Measurements from ENCODE around the gene SLC13A3.

SLC13A3 gene

DNA sequence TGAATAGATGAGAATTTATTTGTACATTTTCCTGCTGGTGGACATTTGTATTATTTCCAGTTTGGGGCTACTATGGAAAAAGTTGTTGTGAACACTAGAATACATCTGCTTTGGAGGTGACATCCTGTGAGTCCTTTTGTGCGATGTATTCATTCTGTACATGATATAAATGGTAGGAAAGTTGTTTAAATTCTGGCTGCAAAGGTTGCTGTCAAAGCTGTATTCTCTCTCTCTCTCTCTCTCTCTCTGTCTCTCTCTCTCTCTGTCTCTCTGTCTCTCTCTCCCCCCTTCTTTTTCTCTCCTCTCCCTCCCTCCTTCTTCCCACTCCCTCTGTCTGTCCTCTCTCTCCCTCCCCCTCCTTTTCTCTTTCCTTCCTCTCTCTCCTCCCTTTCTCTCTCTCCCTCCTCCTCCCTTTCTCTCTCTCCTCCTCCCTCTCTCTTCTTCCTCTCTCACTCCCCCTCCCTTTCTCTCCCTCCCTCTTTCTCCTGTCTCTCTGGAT, 25.3 kb downstream of the SLC13A3 start:
- Histone ChIP-seq H3K27ac (ENCODE audit: insufficient read depth, low read length, poor library complexity, severe bottlenecking) (no peak overlapping the region), H3K4me3 (ENCODE audit: insufficient read depth, low read depth, low read length, poor library complexity, severe bottlenecking) (no peak overlapping the region), H3K27me3 (replicated peaks; ENCODE audit: control insufficient read depth, insufficient read depth, low read length, poor library complexity, severe bottlenecking) (no peaks in the 10 kb centered on the region), H3K36me3 (ENCODE audit: control insufficient read depth, insufficient read depth, low read length) (no peaks in the 10 kb centered on the region), H3K9me3 (ENCODE audit: control insufficient read depth, low read length) (peaks cover 10% of the 10 kb centered on the region), H3K4me1 (ENCODE audit: control insufficient read depth, insufficient read depth, low read length, poor library complexity, severe bottlenecking) (no peaks in the 10 kb centered on the region)
- DNase-seq = no peak

DNA sequence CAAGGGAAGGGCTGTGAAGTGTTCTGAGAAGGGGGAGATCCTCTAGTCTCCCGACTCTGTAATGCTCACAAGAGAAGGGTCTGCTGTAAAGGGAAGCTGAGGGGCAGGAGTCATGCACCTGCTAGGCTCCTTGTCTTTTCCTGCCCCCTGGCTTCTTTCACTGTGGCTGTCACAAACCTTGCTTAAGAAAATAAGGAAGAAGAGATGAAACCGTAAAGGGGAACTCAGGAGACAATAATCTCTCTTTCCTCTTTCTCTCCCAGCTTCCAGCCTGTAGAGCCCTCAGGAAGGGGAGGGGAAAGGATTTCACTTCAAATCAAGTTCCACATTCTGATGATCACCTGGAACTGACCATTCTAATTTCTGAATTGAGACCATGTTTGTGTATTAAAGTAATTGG, 26.3 kb downstream of the SLC13A3 start:
- Histone ChIP-seq H3K4me3 (ENCODE audit: insufficient read depth, low read depth, low read length, poor library complexity, severe bottlenecking) (no peak overlapping the region), H3K9me3 (ENCODE audit: control insufficient read depth, low read length) (peaks cover 10% of the 10 kb centered on the region)

DNA sequence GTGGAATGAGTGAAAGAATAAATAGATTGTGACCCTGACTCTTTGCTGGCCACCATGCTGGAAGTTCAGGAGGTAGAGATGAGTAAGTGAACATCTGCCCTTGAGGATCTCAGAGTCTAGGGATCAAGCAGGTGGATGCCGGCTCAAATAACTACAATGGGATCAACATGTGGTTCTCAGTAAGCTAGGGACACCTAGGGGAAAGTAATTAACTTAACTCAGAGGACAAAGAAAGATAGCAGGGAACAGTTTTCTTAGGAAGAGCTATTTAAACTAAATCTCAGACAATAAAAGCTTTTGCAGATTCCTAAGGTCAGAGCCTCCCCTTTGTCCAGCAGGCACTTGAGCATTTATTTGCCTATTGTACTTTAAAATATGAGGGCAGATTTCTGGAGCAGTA, 29.1 kb downstream of the SLC13A3 start:
- no peak for DNase-seq
- peaks cover 10% of the 10 kb centered on the region for H3K9me3 ChIP-seq (ENCODE audit: control insufficient read depth, low read length)

More for the DNA sequence above, 26.3 kb downstream of the SLC13A3 start:
- H3K4me1 ChIP-seq (ENCODE audit: control insufficient read depth, insufficient read depth, low read length, poor library complexity, severe bottlenecking) = no peaks in the 10 kb centered on the region
- no peak overlapping the region for H3K27ac ChIP-seq (ENCODE audit: insufficient read depth, low read length, poor library complexity, severe bottlenecking)
- DNase-seq = no peak
- H3K27me3 ChIP-seq (replicated peaks; ENCODE audit: control insufficient read depth, insufficient read depth, low read length, poor library complexity, severe bottlenecking) = no peaks in the 10 kb centered on the region
- H3K36me3 ChIP-seq (ENCODE audit: control insufficient read depth, insufficient read depth, low read length) = no peaks in the 10 kb centered on the region

DNA sequence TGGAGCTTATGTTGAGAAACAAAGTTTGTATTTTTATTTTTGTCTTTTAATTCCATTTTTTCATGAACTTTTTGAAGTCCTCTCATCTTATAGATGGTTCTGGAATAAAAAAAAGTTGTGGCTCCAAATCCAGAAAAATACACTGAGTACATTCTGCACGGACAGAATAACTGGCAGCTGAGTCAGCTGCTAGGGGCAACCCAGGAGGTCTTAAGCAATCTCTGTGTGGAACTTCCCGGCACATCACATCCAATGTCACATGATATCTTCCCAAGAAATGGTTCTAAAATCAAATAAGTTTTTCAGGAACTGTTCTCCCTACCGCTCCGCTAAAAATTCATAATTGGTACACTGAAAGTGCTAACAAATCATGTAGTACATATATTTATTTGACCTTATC, 29.8 kb downstream of the SLC13A3 start:
- Histone ChIP-seq H3K4me3 (ENCODE audit: insufficient read depth, low read depth, low read length, poor library complexity, severe bottlenecking) (no peak overlapping the region), H3K4me1 (ENCODE audit: control insufficient read depth, insufficient read depth, low read length, poor library complexity, severe bottlenecking) (no peaks in the 10 kb centered on the region), H3K36me3 (ENCODE audit: control insufficient read depth, insufficient read depth, low read length) (no peaks in the 10 kb centered on the region), H3K27ac (ENCODE audit: insufficient read depth, low read length, poor library complexity, severe bottlenecking) (no peak overlapping the region), H3K27me3 (replicated peaks; ENCODE audit: control insufficient read depth, insufficient read depth, low read length, poor library complexity, severe bottlenecking) (no peaks in the 10 kb centered on the region), H3K9me3 (ENCODE audit: control insufficient read depth, low read length) (peaks cover 10% of the 10 kb centered on the region)
- DNase-seq = no peak

More for the DNA sequence above, 29.1 kb downstream of the SLC13A3 start:
- Histone ChIP-seq H3K4me1 (ENCODE audit: control insufficient read depth, insufficient read depth, low read length, poor library complexity, severe bottlenecking) (no peaks in the 10 kb centered on the region), H3K4me3 (ENCODE audit: insufficient read depth, low read depth, low read length, poor library complexity, severe bottlenecking) (no peak overlapping the region), H3K36me3 (ENCODE audit: control insufficient read depth, insufficient read depth, low read length) (no peaks in the 10 kb centered on the region), H3K27ac (ENCODE audit: insufficient read depth, low read length, poor library complexity, severe bottlenecking) (no peak overlapping the region), H3K27me3 (replicated peaks; ENCODE audit: control insufficient read depth, insufficient read depth, low read length, poor library complexity, severe bottlenecking) (no peaks in the 10 kb centered on the region)

DNA sequence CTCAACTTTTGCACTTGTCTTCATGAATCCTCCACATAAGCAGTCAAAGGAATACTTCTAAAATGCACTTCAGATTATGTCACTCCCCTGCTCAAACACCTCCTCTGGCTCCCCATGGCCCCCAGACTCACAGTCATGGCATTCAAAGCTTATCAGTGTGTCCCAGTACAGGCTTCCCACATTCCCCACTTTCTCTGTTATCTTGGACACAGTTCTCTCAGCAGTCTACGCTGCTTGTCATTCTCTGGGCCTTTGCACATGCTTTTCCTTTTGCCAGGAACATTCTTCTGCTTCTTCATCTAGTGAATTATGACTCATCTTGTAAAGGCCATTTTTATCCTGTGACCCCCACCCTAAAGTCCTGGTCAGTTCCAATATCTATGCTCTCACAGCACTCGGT, 31.8 kb downstream of the SLC13A3 start:
- no peak overlapping the region for H3K27ac ChIP-seq (ENCODE audit: insufficient read depth, low read length, poor library complexity, severe bottlenecking)
- H3K9me3 ChIP-seq (ENCODE audit: control insufficient read depth, low read length) = peaks cover 6% of the 10 kb centered on the region
- no peaks in the 10 kb centered on the region for H3K36me3 ChIP-seq (ENCODE audit: control insufficient read depth, insufficient read depth, low read length)
- no peak for DNase-seq
- H3K4me3 ChIP-seq (ENCODE audit: insufficient read depth, low read depth, low read length, poor library complexity, severe bottlenecking) = no peak overlapping the region
- no peaks in the 10 kb centered on the region for H3K27me3 ChIP-seq (replicated peaks; ENCODE audit: control insufficient read depth, insufficient read depth, low read length, poor library complexity, severe bottlenecking)
- no peaks in the 10 kb centered on the region for H3K4me1 ChIP-seq (ENCODE audit: control insufficient read depth, insufficient read depth, low read length, poor library complexity, severe bottlenecking)

DNA sequence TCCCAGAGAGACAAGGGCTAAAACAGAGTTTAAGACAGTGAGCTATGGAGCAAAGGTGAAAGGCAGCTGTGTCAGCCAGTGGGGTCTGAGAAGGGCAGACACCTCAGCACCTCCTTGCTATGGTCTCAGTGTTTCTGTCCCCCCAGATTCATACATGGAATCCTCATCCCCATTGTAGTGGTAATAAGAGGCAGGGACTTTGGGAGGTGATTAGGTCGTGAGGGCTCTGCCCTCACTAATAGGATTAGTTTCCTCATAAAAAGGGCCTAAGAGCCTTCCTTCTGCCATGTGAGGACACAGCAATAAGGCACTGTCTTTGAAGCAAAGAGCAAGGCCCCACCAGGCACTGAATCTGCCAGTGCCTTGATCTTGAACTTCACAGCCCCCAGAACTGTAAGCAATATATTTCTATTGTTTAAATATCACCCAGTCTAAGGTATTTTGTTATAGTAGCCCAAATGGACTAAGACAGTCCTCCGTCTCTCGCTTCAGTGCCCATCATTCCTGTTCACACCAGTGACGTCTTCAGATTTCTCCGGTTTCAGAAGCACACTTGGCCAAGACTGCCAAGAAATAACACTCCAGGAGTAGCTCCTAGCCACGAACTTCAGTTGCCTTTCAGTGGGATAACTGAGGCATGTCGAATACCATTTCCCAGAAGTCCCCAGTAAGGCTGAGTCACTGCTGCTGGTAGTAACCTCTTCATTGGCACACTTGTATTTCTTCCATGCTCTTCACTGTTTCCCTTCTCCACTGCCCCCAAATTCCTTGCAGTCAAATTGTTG, 32.8 kb downstream of the SLC13A3 start:
- H3K4me3 ChIP-seq (ENCODE audit: insufficient read depth, low read depth, low read length, poor library complexity, severe bottlenecking) = no peak overlapping the region
- DNase-seq = no peak
- H3K9me3 ChIP-seq (ENCODE audit: control insufficient read depth, low read length) = no peaks in the 10 kb centered on the region
- H3K27ac ChIP-seq (ENCODE audit: insufficient read depth, low read length, poor library complexity, severe bottlenecking) = no peak overlapping the region
- no peaks in the 10 kb centered on the region for H3K4me1 ChIP-seq (ENCODE audit: control insufficient read depth, insufficient read depth, low read length, poor library complexity, severe bottlenecking)
- H3K27me3 ChIP-seq (replicated peaks; ENCODE audit: control insufficient read depth, insufficient read depth, low read length, poor library complexity, severe bottlenecking) = no peaks in the 10 kb centered on the region
- no peaks in the 10 kb centered on the region for H3K36me3 ChIP-seq (ENCODE audit: control insufficient read depth, insufficient read depth, low read length)

DNA sequence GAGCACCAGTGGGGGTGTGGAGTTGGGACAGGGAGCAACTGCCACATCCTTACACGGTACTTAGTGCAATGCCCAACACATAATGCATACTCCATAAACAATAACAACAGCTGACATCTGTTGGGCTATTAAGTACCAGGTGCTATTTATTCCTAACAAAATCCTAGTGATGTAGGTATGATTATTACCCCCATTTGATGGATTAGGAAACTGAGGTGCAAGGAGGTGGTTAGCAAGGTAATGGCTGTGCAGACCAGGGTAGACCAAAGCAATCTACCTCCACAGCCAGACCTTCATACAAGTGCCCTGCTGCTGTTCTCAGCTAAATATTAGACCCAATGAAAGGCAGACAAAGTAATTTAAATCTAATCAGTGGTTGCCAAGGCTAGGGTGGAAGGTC, 36.8 kb downstream of the SLC13A3 start:
- H3K4me1 ChIP-seq (ENCODE audit: control insufficient read depth, insufficient read depth, low read length, poor library complexity, severe bottlenecking) = no peaks in the 10 kb centered on the region
- DNase-seq = no peak
- H3K4me3 ChIP-seq (ENCODE audit: insufficient read depth, low read depth, low read length, poor library complexity, severe bottlenecking) = no peak overlapping the region
- no peaks in the 10 kb centered on the region for H3K27me3 ChIP-seq (replicated peaks; ENCODE audit: control insufficient read depth, insufficient read depth, low read length, poor library complexity, severe bottlenecking)
- H3K27ac ChIP-seq (ENCODE audit: insufficient read depth, low read length, poor library complexity, severe bottlenecking) = no peak overlapping the region
- no peaks in the 10 kb centered on the region for H3K36me3 ChIP-seq (ENCODE audit: control insufficient read depth, insufficient read depth, low read length)
- no peaks in the 10 kb centered on the region for H3K9me3 ChIP-seq (ENCODE audit: control insufficient read depth, low read length)

DNA sequence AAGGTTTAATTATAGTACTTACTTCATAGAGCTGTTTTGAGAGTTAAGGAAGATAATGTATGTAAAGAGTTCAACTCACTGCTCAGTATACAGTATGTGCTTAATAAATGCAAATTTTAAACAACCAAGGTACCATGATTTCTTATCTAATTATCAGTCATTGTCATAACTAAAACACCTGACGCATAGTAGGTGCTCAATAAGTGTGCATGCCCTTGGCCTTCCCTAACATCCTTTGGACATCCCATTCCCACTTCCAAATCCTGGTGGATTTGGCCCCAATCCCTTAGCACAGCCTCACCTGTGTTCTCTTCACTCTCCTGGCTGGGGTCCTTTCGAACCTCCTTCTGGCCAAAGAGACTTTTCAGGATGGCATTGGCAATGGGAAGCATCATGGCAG, 41.1 kb downstream of the SLC13A3 start:
- H3K4me3 ChIP-seq (ENCODE audit: insufficient read depth, low read depth, low read length, poor library complexity, severe bottlenecking) = no peak overlapping the region
- H3K36me3 ChIP-seq (ENCODE audit: control insufficient read depth, insufficient read depth, low read length) = no peaks in the 10 kb centered on the region
- H3K9me3 ChIP-seq (ENCODE audit: control insufficient read depth, low read length) = no peaks in the 10 kb centered on the region
- DNase-seq = no peak
- H3K4me1 ChIP-seq (ENCODE audit: control insufficient read depth, insufficient read depth, low read length, poor library complexity, severe bottlenecking) = no peaks in the 10 kb centered on the region
- H3K27me3 ChIP-seq (replicated peaks; ENCODE audit: control insufficient read depth, insufficient read depth, low read length, poor library complexity, severe bottlenecking) = no peaks in the 10 kb centered on the region
- no peak overlapping the region for H3K27ac ChIP-seq (ENCODE audit: insufficient read depth, low read length, poor library complexity, severe bottlenecking)

DNA sequence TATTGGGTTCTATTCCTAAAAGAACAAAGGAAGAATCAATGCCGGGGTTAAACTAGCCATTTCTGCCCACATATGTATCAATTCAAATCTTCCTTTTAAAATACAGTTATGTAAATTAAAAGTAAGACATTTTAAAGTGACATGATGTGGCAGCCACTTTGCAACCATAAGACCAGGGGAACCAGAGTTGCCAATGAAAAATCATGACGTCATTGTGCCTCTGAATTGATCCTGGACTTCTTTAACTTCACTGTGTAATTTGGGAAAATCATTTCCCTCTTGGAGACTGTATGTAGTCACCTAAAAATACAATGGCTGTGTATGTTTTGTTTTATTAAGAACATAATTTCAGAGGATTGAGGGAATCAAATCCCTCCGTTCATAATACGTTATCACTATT, 42.2 kb downstream of the SLC13A3 start:
- DNase-seq = no peak
- no peak overlapping the region for H3K4me3 ChIP-seq (ENCODE audit: insufficient read depth, low read depth, low read length, poor library complexity, severe bottlenecking)

DNA sequence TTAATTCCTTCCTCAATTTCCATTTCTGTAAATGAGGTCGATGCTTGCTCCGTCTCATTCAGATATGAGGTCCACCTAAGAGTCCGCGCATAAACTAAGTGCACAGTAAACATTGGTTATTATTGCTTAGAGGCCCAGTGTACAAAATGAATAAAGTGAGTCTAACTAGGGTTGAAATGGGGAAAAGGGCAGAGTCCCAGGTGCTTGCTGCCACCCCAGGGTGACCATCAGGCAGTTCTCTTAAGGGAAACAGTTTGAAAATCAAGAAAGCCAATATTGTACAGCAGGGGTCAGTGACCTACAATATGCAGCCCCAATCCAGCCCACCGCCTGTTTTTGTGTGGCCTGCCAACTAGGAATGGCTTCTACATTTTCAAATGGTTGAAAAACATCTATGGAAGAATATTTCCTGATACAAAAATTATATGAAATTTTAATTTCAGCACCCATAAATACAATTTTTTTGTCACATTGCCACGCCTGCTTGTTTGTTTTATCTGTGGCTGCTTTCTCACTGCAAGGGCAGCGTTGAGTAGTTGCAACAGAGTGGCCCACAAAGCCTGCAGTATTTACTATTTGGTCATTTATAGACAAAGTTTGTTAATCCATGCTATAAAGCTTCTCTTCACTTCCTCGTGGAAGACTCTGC, 43.3 kb downstream of the SLC13A3 start:
- no peak for DNase-seq
- Histone ChIP-seq H3K9me3 (ENCODE audit: control insufficient read depth, low read length) (no peaks in the 10 kb centered on the region), H3K4me3 (ENCODE audit: insufficient read depth, low read depth, low read length, poor library complexity, severe bottlenecking) (no peak overlapping the region), H3K36me3 (ENCODE audit: control insufficient read depth, insufficient read depth, low read length) (no peaks in the 10 kb centered on the region), H3K4me1 (ENCODE audit: control insufficient read depth, insufficient read depth, low read length, poor library complexity, severe bottlenecking) (no peaks in the 10 kb centered on the region), H3K27me3 (replicated peaks; ENCODE audit: control insufficient read depth, insufficient read depth, low read length, poor library complexity, severe bottlenecking) (no peaks in the 10 kb centered on the region), H3K27ac (ENCODE audit: insufficient read depth, low read length, poor library complexity, severe bottlenecking) (no peak overlapping the region)

More for the DNA sequence above, 42.2 kb downstream of the SLC13A3 start:
- H3K27ac ChIP-seq (ENCODE audit: insufficient read depth, low read length, poor library complexity, severe bottlenecking) = no peak overlapping the region
- no peaks in the 10 kb centered on the region for H3K36me3 ChIP-seq (ENCODE audit: control insufficient read depth, insufficient read depth, low read length)
- H3K9me3 ChIP-seq (ENCODE audit: control insufficient read depth, low read length) = no peaks in the 10 kb centered on the region
- H3K4me1 ChIP-seq (ENCODE audit: control insufficient read depth, insufficient read depth, low read length, poor library complexity, severe bottlenecking) = no peaks in the 10 kb centered on the region
- H3K27me3 ChIP-seq (replicated peaks; ENCODE audit: control insufficient read depth, insufficient read depth, low read length, poor library complexity, severe bottlenecking) = no peaks in the 10 kb centered on the region

All from effector memory CD4-positive, alpha-beta T cell (primary cell).